CD14-positive monocyte (primary cell): Measurements from ENCODE around the gene CENPT. TPM values are rescaled to one million over a fixed set of nuclear protein-coding genes. Genes with fewer than 3 reads are reported as not detected.

Experiments
- DNase-seq, 3 donors: peaks; one replicate each; pipeline ENCODE4 v3.0.0-alpha.2; 2011 to 2022
- H2AFZ ChIP-seq: 2 replicates; pipeline ENCODE4 v1.6.0; 2012; ENCODE audit warnings: mild to moderate bottlenecking, low read depth, low read length, inconsistent platforms; ENCODE audit not compliant: insufficient read depth, poor library complexity, severe bottlenecking
- H3K27ac ChIP-seq, 2 donors: 1 replicate in 1 of 2; 2 replicates in 1 of 2; pipeline ENCODE4 v1.5.1; 2012 to 2013; ENCODE audit warnings: low read length in 2 of 2, control low read depth in 1 of 2, inconsistent platforms in 1 of 2, low read depth in 1 of 2, mild to moderate bottlenecking in 1 of 2
- H3K27me3 ChIP-seq, 2 donors: one replicate each; pipeline versions ENCODE4 v1.6.0 to v1.6.1; 2011 to 2013; ENCODE audit warnings: low read length in 2 of 2; ENCODE audit not compliant: control insufficient read depth in 2 of 2, insufficient read depth in 2 of 2
- H3K36me3 ChIP-seq, 2 donors: replicated peaks in 1 of 2; 1 replicate in 1 of 2; 2 replicates in 1 of 2; pipeline versions ENCODE4 v1.5.1 to v1.6.1; 2012 to 2013; ENCODE audit warnings: low read length in 2 of 2, control low read depth in 1 of 2, inconsistent platforms in 1 of 2, mild to moderate bottlenecking in 1 of 2; ENCODE audit not compliant: insufficient read depth in 2 of 2, control insufficient read depth in 1 of 2
- H3K4me1 ChIP-seq, 2 donors: 1 replicate in 1 of 2; 2 replicates in 1 of 2; pipeline versions ENCODE4 v1.5.1 to v1.6.1; 2012 to 2013; ENCODE audit warnings: low read length in 2 of 2, control low read depth in 1 of 2, inconsistent platforms in 1 of 2, mild to moderate bottlenecking in 1 of 2, moderate library complexity in 1 of 2; ENCODE audit not compliant: insufficient read depth in 2 of 2, control insufficient read depth in 1 of 2
- H3K4me2 ChIP-seq: replicated peaks from 2 replicates; pipeline ENCODE3; 2012; ENCODE audit warnings: low read length, moderate library complexity, mild to moderate bottlenecking; ENCODE audit not compliant: poor library complexity, severe bottlenecking; ENCODE audit errors: extremely low read depth
- H3K4me3 ChIP-seq, 3 experiments: fragments of 200-600 bp in 1 of 3; sonication (generic) in 1 of 3; replicated peaks in 1 of 3; 1 replicate in 2 of 3; 2 replicates in 1 of 3; pipeline ENCODE4 v1.5.1; 2011 to 2013; ENCODE audit warnings: low read length in 3 of 3, mild to moderate bottlenecking in 3 of 3, control low read depth in 2 of 3, low read depth in 2 of 3, inconsistent platforms in 1 of 3, moderate library complexity in 1 of 3
- H3K79me2 ChIP-seq: 2 replicates; pipeline ENCODE4 v1.6.0; 2012; ENCODE audit warnings: mild to moderate bottlenecking, control low read depth, inconsistent platforms, low read length, moderate library complexity; ENCODE audit not compliant: insufficient read depth
- H3K9ac ChIP-seq: 2 replicates; pipeline ENCODE4 v1.6.0; 2017; ENCODE audit warnings: low read length, mild to moderate bottlenecking; ENCODE audit not compliant: insufficient read depth, poor library complexity, severe bottlenecking
- H3K9me3 ChIP-seq, 2 donors: replicated peaks in 1 of 2; 1 replicate in 1 of 2; 2 replicates in 1 of 2; pipeline versions ENCODE4 v1.5.1 to v1.6.1; 2012 to 2013; ENCODE audit warnings: low read length in 2 of 2, control low read depth in 1 of 2; ENCODE audit not compliant: control insufficient read depth in 1 of 2, insufficient read depth in 1 of 2
- H4K20me1 ChIP-seq: 2 replicates; pipeline ENCODE4 v1.6.0; 2012; ENCODE audit warnings: mild to moderate bottlenecking, low read length, control low read depth, moderate library complexity; ENCODE audit not compliant: insufficient read depth
- H3K27ac Mint-ChIP-seq, 7 donors: one replicate each; pipeline ENCODE4 v1.8.0; 2020; ENCODE audit warnings: mild to moderate bottlenecking in 7 of 7, mixed read lengths in 7 of 7, moderate library complexity in 6 of 7, inconsistent platforms in 2 of 7
- H3K27me3 Mint-ChIP-seq, 3 donors: one replicate each; pipeline ENCODE4 v1.8.0; 2021 to 2022; ENCODE audit warnings: low read depth in 3 of 3, mild to moderate bottlenecking in 3 of 3, mixed read lengths in 3 of 3, moderate library complexity in 3 of 3, inconsistent platforms in 1 of 3
- H3K36me3 Mint-ChIP-seq, 2 donors: one replicate each; pipeline ENCODE4 v1.8.0; 2020; ENCODE audit warnings: mixed read lengths in 2 of 2, inconsistent platforms in 1 of 2, mild to moderate bottlenecking in 1 of 2
- H3K4me1 Mint-ChIP-seq: one replicate; pipeline ENCODE4 v1.8.0; 2020; ENCODE audit warnings: mild to moderate bottlenecking, mixed read lengths
- H3K4me3 Mint-ChIP-seq, 2 donors: one replicate each; pipeline ENCODE4 v1.8.0; 2020; ENCODE audit warnings: mild to moderate bottlenecking in 2 of 2, mixed read lengths in 2 of 2, moderate library complexity in 1 of 2
- H3K9me3 Mint-ChIP-seq, 7 donors: one replicate each; pipeline ENCODE4 v1.8.0; 2020 to 2022; ENCODE audit warnings: mixed read lengths in 7 of 7, mild to moderate bottlenecking in 6 of 7, moderate library complexity in 6 of 7, inconsistent platforms in 2 of 7
- WGBS: methylation state at CpG from one replicate; pipeline ENCODE4 v1.1.5; 2013; ENCODE audit warnings: missing lambda C conversion rate; ENCODE audit not compliant: insufficient coverage; 5-methylcytosine and 5-hydroxymethylcytosine counted together
- intact Hi-C, 2 donors: fragments of 100-400 bp; cut with micrococcal nuclease; formaldehyde crosslinking; loops; one replicate each; pipeline versions ENCODE4 v1.15.0 to v1.15.1; 2023
- polyA plus RNA-seq, 3 donors: library from polyadenylated mRNA; depleted of rRNA in 1 of 3; unstranded in 2 of 3; stranded (reverse) in 1 of 3; fragments of 300-500 nt in 2 of 3; fragments of >200 nt in 1 of 3; fragmentation: Illumina TruSeq in 2 of 3; gene quantifications; 1 replicate in 2 of 3; 2 replicates in 1 of 3; pipeline ENCODE4 v1.2.3, GENCODE V29; 2012 to 2021
- TF ChIP-seq, protein P1 (sequence below): fragments of 200-600 bp; IDR thresholded peaks from one replicate; pipeline ENCODE4 v1.8.0; 2022; ENCODE audit warnings: antibody characterized with exemption, mild to moderate bottlenecking

Gene CENPT
- polyA plus RNA-seq, 3 donors: 8.3 to 120 (median 12.4) TPM

DNA sequence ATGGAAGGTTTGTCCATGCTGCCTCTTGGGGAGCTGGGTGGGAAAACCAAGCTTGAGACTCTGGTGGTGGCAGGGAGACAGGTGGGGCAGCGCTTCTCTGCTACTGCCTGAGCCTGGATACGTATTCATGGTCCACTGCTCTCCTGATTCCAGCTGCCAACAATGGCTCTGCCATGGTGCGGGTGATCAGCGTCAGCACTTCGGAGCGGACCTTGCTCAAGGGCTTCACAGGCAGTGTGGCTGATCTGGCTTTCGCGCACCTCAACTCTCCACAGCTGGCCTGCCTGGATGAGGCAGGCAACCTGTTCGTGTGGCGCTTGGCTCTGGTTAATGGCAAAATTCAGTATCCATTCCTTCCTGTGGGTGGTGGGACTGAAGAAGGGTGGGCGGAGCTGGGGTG is 29.6 kb upstream of the CENPT start:
- 98% methylated on average over 6 of the region's 11 CpGs for WGBS
- TF ChIP-seq, protein P1, sequence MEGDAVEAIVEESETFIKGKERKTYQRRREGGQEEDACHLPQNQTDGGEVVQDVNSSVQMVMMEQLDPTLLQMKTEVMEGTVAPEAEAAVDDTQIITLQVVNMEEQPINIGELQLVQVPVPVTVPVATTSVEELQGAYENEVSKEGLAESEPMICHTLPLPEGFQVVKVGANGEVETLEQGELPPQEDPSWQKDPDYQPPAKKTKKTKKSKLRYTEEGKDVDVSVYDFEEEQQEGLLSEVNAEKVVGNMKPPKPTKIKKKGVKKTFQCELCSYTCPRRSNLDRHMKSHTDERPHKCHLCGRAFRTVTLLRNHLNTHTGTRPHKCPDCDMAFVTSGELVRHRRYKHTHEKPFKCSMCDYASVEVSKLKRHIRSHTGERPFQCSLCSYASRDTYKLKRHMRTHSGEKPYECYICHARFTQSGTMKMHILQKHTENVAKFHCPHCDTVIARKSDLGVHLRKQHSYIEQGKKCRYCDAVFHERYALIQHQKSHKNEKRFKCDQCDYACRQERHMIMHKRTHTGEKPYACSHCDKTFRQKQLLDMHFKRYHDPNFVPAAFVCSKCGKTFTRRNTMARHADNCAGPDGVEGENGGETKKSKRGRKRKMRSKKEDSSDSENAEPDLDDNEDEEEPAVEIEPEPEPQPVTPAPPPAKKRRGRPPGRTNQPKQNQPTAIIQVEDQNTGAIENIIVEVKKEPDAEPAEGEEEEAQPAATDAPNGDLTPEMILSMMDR: no peak
- Mint-ChIP-seq H3K9me3 (no peaks in the 10 kb centered on the region), H3K36me3 (peaks cover 63 to 70% of the 10 kb centered on the region in 2 donors), H3K27me3 (peaks cover 0 to 2% (median 0%) of the 10 kb centered on the region in 3 donors), H3K27ac (peak overlapping the region in 3 of 7 donors; percentile 21 to 81 (median 34)), H3K4me1 (peaks cover 29% of the 10 kb centered on the region), H3K4me3 (no peak overlapping the region)
- H3K4me1 ChIP-seq: peaks cover 22 to 26% of the 10 kb centered on the region in 2 donors
- no peak for DNase-seq
- no peak overlapping the region for H3K4me3 ChIP-seq
- H3K9ac ChIP-seq: no peak overlapping the region
- H3K79me2 ChIP-seq: peaks cover 39% of the 10 kb centered on the region
- H4K20me1 ChIP-seq: peaks cover 39% of the 10 kb centered on the region
- intact Hi-C loops: loop anchor here in 1 of 2 donors (10.0 kb wide), 1 partner anchor 58 kb away; the partner anchor contains the start of genes CTRL and PSMB10
- no peaks in the 10 kb centered on the region for H3K9me3 ChIP-seq
- no peaks in the 10 kb centered on the region for H3K27me3 ChIP-seq
- no peak overlapping the region for H3K4me2 ChIP-seq
- H3K27ac ChIP-seq: no peak overlapping the region
- H2AFZ ChIP-seq: no peak overlapping the region
- H3K36me3 ChIP-seq: peaks cover 65 to 70% of the 10 kb centered on the region in 2 donors

DNA sequence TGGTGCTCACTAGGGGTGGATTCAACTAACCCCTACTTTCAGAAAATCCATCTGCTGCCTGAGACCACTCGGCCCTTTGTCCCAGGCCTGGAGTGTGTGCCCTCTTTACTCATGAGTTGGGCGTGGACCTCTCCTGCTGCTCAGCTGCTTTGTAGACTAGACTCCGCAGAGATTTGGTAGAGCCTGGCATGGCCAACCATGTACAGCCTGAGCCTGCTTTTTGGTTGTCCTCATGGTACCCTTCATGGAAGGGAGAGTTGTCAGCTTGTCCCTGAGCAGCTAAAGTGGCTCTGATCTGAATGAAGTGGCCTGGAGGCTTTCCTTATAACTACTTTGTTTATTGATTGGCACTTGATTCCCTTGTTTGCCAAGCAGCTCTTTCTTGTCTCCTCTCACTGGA is 26.9 kb upstream of the CENPT start:
- peak overlapping the region in 1 of 3 experiments; percentile 99 for H3K4me3 ChIP-seq
- H3K4me1 Mint-ChIP-seq: peaks cover 38% of the 10 kb centered on the region
- H3K4me2 ChIP-seq: peak overlapping the region; percentile 85
- H3K9me3 ChIP-seq: no peaks in the 10 kb centered on the region
- H3K27ac ChIP-seq: peak overlapping the region in 1 of 2 donors; percentile 90
- peaks cover 31 to 34% of the 10 kb centered on the region in 2 donors for H3K4me1 ChIP-seq
- peaks cover 49 to 67% of the 10 kb centered on the region in 2 donors for H3K36me3 ChIP-seq
- peak overlapping the region in 3 of 7 donors; percentile 15 to 92 (median 63) for H3K27ac Mint-ChIP-seq
- intact Hi-C loops: loop anchor here in 1 of 2 donors (5.0 to 10.0 kb wide), 2 partner anchors 42 to 60 kb away; partner anchors contain the start of genes CTRL and PSMB10
- 100% methylated on average over 1 of the region's 3 CpGs for WGBS
- peak overlapping the region; percentile 92 for H3K9ac ChIP-seq
- H3K27me3 Mint-ChIP-seq: peaks cover 0 to 3% (median 0%) of the 10 kb centered on the region in 3 donors
- DNase-seq: no peak
- H3K9me3 Mint-ChIP-seq: no peaks in the 10 kb centered on the region
- TF ChIP-seq, protein P1: no peak
- peaks cover 39% of the 10 kb centered on the region for H4K20me1 ChIP-seq
- no peaks in the 10 kb centered on the region for H3K27me3 ChIP-seq
- no peak overlapping the region for H2AFZ ChIP-seq
- peak overlapping the region in 1 of 2 donors; percentile 94 for H3K4me3 Mint-ChIP-seq
- H3K36me3 Mint-ChIP-seq: peaks cover 49 to 64% of the 10 kb centered on the region in 2 donors
- H3K79me2 ChIP-seq: peaks cover 39% of the 10 kb centered on the region
